ENCODE data around the gene HSPG2.
"Not testable (repeated sequence)": the region's sequence is repeated elsewhere in the genome, so short reads cannot be mapped to it uniquely, and the experiment has no call there.

The HSPG2 gene

GRCh38 chr1:21955501-21956281, 18.6 kb upstream of the HSPG2 start:
- DNase-seq (ENCODE audit: low read depth, low spot score), result no peak

GRCh38 chr1:21955058-21955457, 17.9 kb upstream of the HSPG2 start:
- DNase-seq (ENCODE audit: low read depth, low spot score), result no peak

DNA sequence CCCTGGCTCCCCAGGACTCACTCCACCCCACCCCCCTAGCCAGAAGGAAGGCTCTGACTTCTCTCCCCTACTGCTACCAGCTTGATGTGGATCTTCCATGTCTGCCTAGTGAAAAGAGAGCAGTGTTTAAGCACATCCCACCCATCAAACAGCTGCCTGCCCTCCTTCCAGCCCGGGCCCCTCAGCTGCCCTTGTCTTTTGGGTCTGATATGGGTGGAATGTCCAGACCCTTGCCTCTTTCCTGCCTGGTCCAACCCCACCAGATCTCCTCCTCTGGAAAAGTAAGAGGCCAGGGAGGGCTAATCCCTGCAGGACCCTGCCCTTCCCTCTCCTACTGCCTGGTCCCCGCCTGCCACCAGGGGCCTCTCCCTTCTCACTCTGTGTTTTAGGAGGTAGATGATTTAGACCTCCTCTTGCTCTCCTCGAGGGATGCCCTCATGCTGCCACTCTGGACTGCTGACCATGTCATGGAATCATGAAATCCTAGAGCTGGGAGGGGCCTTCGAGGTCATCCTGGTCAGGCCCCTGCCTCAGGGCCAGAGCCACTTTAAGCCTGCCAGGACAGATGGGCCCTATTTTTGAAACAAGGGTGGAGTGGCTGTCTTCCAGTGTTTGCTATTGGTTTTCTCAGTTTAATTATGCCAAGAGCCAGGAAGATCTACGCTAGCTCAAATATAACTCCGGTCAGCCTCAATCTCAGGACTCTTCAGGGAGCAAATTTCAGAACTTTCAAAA, 15.8 kb upstream of the HSPG2 start:
- no peak for DNase-seq (ENCODE audit: low read depth, low spot score)

- no peak for DNase-seq (ENCODE audit: low read depth, low spot score)
Observed at GRCh38 chr1:21951226-21951870, 14.2 kb upstream of the HSPG2 start.

DNA sequence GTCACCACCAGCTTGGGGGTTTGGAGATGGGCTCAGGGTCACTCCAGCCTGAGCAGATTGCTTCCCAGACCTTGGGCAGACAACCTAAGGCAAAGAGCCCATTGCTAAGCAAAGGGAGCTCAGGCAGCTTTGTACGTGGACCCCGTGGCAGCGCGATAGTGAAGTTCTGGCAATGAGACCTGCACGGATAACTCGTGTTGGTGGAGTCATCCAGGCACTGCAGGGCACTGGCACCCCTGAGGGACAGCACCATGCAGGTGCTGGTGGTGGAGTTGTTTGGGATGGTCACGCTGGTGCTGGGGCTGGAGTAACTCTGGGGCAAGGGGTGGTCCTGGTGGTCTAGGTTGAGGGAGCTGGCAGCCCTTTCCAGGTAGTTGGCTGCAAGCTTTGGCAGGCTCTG, 13.6 kb upstream of the HSPG2 start:
- no peak for DNase-seq (ENCODE audit: low read depth, low spot score)

GRCh38 chr1:21946836-21947587, 9.9 kb upstream of the HSPG2 start:
- no peak for DNase-seq (ENCODE audit: low read depth, low spot score)

GRCh38 chr1:21944733-21945073, 7.6 kb upstream of the HSPG2 start:
- DNase-seq (ENCODE audit: low read depth, low spot score), result no peak

- DNase-seq (ENCODE audit: low read depth, low spot score), result not testable (repeated sequence)
Observed at GRCh38 chr1:21942959-21943640, 6.0 kb upstream of the HSPG2 start.

DNA sequence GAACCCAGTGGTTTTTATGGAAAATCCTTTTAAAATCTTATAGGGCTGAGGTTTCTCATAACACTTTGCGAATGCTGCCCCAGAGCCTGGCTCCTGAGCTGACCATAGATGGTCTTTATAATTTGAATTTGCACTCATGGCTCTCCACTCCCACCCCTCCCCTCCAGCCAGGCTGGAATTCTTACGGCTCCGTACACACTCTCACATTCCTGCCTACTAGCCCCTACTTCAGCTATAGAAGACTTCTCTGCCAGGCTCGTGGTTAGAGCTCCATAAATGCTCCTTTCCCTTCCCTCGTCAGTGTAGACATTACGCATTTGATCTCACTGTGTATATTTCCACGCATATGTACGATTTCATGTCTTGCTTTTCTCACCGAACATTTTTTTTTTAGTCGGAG, 5.4 kb upstream of the HSPG2 start:
- no peak for DNase-seq (ENCODE audit: low read depth, low spot score)

DNA sequence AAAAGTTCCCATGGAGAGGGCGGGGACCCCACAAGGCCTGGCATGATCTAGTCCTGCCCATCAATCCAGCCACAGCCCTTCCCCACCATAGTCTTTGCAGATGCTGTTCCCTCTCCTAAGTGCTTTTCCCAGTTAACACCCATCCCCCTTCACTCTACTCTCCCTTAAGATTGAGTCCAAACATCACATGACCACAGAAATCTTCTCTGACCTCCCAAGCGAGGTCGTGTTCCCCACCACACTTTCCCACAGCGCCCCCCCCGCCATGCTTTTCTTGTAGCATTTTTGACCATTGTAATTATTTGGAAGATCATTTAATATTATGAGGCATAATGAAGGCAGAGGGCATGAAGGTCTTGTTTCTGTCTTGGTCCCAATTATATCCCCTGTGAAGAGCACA, 4.3 kb upstream of the HSPG2 start:
- no peak for DNase-seq (ENCODE audit: low read depth, low spot score)

DNA sequence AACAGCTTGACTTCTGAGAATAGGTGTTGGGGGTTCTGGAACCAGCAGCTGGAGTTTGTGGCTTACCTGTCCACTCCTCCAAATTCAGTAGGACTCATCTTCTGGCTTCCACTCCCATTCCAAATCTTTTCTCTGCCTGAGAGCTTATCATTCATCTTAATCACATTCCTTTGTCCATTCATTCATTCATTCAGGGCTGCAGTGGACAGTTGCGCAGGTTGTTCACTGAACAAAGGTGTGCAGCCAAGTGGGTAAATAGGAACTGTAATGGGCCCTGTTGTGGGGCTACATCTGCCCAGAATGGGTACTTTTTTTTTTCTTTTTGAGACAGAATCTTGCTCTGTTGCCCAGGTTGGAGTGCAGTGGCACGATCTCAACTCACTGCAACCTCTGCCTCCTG, 3.4 kb upstream of the HSPG2 start:
- no peak for DNase-seq (ENCODE audit: low read depth, low spot score)

DNA sequence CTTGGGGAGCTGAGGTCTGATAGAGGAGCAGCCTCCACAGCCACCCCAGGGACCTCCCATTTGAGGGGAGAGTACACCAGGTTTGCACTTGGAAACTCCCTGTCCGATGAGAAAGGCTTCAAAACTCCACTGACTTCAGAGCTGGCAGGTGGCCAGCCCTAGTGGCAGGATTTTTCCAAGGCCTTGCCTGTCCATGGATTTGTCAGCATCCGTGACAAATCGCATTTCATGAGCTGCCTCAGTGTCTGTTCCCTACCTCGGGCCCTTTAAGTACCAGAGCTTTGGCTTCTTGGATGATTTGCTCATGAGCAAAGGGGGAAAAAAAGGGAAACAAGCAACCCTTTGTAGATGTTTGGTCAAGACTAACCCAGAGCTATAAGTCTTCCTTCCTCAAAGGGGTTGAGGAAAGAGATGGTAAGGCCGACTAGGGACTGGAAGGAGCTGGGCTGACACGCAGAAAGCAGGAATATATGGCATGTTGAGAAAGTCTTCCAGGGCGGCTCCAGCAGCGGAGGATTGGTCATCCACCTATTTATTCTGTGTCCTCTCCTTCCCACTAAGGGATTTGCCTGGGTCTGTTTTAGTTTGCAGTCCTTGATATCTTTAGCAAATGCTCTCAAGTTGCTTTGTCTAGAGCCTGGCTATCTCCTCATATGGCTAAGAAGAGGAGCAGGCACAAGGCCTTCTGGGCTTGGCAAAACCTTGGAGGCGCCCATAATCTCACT, 2.7 kb upstream of the HSPG2 start:
- no peak for DNase-seq (ENCODE audit: low read depth, low spot score)

GRCh38 chr1:21938732-21939538, 1.8 kb upstream of the HSPG2 start:
- DNase-seq (ENCODE audit: low read depth, low spot score), result no peak

- peak; percentile 17 for DNase-seq (ENCODE audit: low read depth, low spot score)
Observed at GRCh38 chr1:21937372-21938121, 437 bp upstream of the HSPG2 start.

DNA sequence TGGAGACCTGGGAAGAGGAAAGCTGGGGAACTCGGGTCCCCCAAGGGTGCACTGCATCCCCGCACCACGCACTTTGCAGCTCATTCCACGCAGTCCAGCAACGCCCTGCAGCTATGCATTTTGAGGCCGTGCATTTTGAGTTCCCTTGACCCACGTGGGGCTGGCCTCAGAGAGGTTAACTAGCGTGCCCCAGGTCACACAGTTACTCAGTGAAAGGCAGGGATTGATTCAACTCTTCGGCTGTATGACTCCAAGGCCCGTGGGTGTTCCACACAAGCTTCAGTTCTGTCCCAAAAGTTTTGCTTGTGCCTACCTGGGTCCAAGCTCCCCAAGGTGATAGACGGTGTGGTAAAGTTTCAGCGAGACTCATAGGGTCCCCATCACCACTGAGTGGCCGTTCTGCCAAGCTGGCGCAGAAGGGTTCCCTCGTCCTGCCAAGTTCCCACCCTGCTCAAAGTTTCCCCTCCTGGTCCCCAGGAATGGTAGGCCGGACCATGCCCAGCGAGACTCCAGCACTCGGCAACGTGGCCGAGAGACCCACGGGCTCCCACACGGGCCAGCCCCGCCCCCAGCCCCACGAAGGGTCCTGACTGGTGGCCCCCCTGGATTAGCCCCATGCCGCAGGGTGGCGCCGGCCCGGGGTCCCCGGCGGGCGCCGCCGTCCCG, 611 bp downstream of the HSPG2 start:
- no peak for DNase-seq (ENCODE audit: low read depth, low spot score)

GRCh38 chr1:21935891-21936365, 1.2 kb downstream of the HSPG2 start:
- DNase-seq (ENCODE audit: low read depth, low spot score), result no peak

GRCh38 chr1:21935393-21935804, 1.7 kb downstream of the HSPG2 start:
- no peak for DNase-seq (ENCODE audit: low read depth, low spot score)

DNA sequence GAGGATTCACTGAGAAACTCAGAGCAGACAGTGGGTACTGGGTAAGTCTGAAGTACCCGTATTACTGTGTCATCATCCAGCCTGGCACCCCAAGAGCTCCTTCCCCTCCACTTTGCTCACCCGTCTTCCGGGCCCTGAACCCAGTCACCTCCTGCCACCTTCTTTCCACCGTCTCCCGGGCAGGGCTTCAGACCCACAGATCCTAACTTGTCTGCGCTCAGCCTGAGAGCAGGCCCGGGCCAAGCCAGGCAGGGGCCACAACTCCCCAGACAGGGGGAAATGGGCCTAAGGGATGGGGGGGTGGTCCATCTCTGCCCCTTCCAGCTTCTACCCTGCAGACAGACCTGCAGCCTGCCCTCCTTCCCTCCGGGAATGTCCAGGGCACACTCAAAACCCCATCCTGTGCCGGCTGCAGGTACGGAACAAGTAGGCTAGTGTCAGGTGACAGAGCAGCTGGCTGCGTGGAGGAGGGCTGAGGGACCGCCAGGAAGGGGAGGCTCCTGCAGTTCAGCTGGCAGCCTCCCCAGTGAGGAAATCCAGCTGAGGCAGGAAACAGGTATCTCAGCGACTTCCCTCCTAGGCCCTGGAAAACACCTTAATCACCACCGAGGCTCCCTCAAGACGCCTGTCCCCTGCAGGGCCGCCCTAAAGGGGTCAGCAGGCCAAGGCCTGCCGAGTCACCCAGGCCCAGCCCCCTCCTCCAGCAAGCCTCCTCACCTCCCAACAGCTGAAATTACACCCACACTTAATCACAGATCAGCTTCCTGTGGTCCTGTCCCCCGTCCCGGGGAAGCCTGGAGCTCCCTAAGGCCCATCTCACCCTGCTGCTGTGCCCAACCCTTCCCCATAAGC, 3.5 kb downstream of the HSPG2 start:
- DNase-seq (ENCODE audit: low read depth, low spot score), result no peak
